ENCODE measurements around the gene MAP4K4.

Gene MAP4K4

DNA sequence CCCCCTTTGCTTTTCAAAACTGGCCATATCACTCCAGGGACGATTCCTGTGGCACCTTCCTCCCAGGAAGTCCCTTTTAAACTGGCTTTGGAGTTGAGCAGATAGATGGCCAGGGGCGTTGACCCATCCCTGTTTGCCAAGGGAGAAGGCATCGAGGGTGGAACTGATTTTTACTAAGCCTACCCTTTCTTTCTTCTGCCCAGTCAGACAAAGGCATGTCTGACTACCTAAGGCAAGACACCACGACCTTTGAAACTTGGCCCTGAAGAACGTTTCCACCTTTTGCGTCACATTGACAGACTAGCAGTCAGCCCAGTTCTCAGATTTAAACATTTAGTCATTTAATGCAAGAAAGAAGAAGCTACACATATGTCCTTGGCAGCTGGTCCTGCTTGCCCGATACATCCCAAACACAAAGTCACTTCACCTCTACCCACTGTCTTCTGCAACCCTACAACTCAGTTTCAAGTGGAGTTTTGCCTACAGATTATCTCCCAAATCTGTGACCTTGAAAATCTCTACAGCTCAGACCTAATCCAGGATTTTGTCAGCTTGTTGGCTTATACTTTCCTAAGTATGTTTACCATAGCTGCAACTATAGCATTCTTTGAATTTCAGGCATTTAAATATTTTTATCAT is 192.1 kb downstream of the MAP4K4 start:
- Histone ChIP-seq H3K4me1 (ENCODE audit: control insufficient read depth, insufficient read depth, low read length) (no peaks in the 10 kb centered on the region), H3K36me3 (ENCODE audit: control insufficient read depth, insufficient read depth, low read length) (no peaks in the 10 kb centered on the region), H3K4me3 (ENCODE audit: low read length) (no peak overlapping the region), H3K9ac (ENCODE audit: low read length) (no peak overlapping the region), H3K27me3 (ENCODE audit: control insufficient read depth, insufficient read depth, low read length) (no peaks in the 10 kb centered on the region), H3K9me3 (ENCODE audit: control insufficient read depth, low read length) (no peaks in the 10 kb centered on the region)

DNA sequence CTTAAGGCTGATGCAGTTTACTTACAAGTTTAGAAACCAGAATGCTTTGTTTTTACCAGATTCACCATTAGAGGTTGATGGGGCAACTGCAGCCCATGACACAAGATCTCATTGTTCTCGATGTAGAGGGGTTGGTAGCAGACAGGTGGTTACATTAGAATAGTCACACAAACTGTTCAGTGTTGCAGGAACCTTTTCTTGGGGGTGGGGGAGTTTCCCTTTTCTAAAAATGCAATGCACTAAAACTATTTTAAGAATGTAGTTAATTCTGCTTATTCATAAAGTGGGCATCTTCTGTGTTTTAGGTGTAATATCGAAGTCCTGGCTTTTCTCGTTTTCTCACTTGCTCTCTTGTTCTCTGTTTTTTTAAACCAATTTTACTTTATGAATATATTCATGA is 194.9 kb downstream of the MAP4K4 start:
- Histone ChIP-seq H3K9ac (ENCODE audit: low read length) (no peak overlapping the region), H3K27me3 (ENCODE audit: control insufficient read depth, insufficient read depth, low read length) (no peaks in the 10 kb centered on the region), H3K9me3 (ENCODE audit: control insufficient read depth, low read length) (no peaks in the 10 kb centered on the region), H3K36me3 (ENCODE audit: control insufficient read depth, insufficient read depth, low read length) (peaks cover 4% of the 10 kb centered on the region), H3K4me1 (ENCODE audit: control insufficient read depth, insufficient read depth, low read length) (no peaks in the 10 kb centered on the region), H3K4me3 (ENCODE audit: low read length) (no peak overlapping the region)

DNA sequence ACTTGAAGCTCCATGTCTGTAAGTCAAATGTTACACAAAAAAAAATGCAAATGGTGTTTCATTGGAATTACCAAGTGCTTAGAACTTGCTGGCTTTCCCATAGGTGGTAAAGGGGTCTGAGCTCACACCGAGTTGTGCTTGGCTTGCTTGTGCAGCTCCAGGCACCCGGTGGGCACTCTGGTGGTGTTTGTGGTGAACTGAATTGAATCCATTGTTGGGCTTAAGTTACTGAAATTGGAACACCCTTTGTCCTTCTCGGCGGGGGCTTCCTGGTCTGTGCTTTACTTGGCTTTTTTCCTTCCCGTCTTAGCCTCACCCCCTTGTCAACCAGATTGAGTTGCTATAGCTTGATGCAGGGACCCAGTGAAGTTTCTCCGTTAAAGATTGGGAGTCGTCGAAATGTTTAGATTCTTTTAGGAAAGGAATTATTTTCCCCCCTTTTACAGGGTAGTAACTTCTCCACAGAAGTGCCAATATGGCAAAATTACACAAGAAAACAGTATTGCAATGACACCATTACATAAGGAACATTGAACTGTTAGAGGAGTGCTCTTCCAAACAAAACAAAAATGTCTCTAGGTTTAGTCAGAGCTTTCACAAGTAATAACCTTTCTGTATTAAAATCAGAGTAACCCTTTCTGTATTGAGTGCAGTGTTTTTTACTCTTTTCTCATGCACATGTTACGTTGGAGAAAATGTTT is 196.3 kb downstream of the MAP4K4 start:
- H3K27me3 ChIP-seq (ENCODE audit: control insufficient read depth, insufficient read depth, low read length), result no peaks in the 10 kb centered on the region
- H3K4me3 ChIP-seq (ENCODE audit: low read length), result no peak overlapping the region
- no peaks in the 10 kb centered on the region for H3K9me3 ChIP-seq (ENCODE audit: control insufficient read depth, low read length)
- H3K9ac ChIP-seq (ENCODE audit: low read length), result no peak overlapping the region
- peaks cover 4% of the 10 kb centered on the region for H3K36me3 ChIP-seq (ENCODE audit: control insufficient read depth, insufficient read depth, low read length)
- H3K4me1 ChIP-seq (ENCODE audit: control insufficient read depth, insufficient read depth, low read length), result no peaks in the 10 kb centered on the region

DNA sequence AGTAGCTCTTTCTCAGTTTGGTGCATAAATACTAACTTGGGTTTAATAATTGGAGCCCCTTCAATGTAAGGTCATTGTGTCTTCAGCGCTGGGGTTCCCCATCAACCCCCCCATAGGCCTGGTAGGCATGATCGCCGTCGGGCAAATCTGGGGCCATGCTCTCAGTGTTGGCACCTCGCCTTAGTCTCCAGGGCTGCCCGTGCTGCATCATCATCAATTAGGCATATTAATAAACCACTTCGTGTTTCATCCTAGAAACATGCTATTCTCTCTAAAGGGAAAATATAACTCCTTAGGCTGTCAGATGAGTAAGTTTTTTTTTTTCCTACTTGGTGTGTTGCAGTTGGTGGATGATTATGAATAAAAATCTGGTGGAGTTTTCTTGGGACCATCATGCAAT is 197.5 kb downstream of the MAP4K4 start:
- Histone ChIP-seq H3K4me1 (ENCODE audit: control insufficient read depth, insufficient read depth, low read length) (no peaks in the 10 kb centered on the region), H3K36me3 (ENCODE audit: control insufficient read depth, insufficient read depth, low read length) (peaks cover 4% of the 10 kb centered on the region), H3K9me3 (ENCODE audit: control insufficient read depth, low read length) (no peaks in the 10 kb centered on the region), H3K27me3 (ENCODE audit: control insufficient read depth, insufficient read depth, low read length) (no peaks in the 10 kb centered on the region), H3K9ac (ENCODE audit: low read length) (no peak overlapping the region), H3K4me3 (ENCODE audit: low read length) (no peak overlapping the region)

DNA sequence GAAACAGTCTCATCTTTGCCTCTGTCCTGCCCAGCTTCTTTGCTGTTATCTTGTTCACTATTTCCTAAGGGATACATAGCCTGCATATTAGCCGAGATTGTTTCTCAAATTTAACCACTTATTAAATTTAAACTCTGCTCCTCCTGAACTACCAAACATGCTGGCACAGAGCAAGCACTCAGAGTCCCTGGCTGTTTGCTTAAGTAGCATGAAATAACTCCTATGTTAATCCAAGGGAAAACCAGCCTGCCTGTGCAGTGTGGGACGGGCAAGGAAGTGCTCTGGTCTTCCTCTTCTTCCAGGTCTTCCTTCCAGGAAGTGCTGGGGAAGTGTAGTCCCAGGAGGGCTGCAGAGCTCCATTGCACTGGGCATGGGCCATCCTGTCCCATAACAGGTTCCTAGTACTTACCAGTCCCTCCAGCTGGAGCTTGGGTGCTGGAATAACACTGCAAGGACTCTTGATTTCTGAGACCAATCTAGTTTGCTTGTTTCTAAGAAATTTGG is 198.4 kb downstream of the MAP4K4 start:
- H3K27me3 ChIP-seq (ENCODE audit: control insufficient read depth, insufficient read depth, low read length), result no peaks in the 10 kb centered on the region
- H3K4me3 ChIP-seq (ENCODE audit: low read length), result no peak overlapping the region
- H3K9me3 ChIP-seq (ENCODE audit: control insufficient read depth, low read length), result no peaks in the 10 kb centered on the region
- no peak overlapping the region for H3K9ac ChIP-seq (ENCODE audit: low read length)
- H3K36me3 ChIP-seq (ENCODE audit: control insufficient read depth, insufficient read depth, low read length), result peaks cover 4% of the 10 kb centered on the region
- H3K4me1 ChIP-seq (ENCODE audit: control insufficient read depth, insufficient read depth, low read length), result no peaks in the 10 kb centered on the region

DNA sequence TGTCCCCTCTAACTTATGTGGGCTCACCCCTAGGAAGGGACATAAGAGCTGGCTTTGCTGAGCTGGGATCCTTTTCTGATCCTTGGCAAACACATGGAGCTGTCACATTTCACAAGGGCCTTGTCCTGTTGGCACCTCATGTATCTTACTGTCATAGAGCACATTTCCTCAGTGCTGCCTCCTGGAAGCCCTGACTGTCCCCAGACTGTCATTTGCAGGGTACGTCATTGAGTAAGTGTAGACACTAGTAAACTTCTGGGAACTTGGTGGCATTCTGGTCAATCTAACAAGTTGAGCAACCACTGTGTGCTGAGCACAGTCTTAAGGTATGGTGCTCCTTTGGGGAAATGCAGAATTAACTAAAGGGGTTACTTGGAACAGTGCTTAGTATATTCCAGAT is 199.8 kb downstream of the MAP4K4 start:
- Histone ChIP-seq H3K9ac (ENCODE audit: low read length) (no peak overlapping the region), H3K4me3 (ENCODE audit: low read length) (no peak overlapping the region), H3K4me1 (ENCODE audit: control insufficient read depth, insufficient read depth, low read length) (no peaks in the 10 kb centered on the region), H3K9me3 (ENCODE audit: control insufficient read depth, low read length) (no peaks in the 10 kb centered on the region), H3K27me3 (ENCODE audit: control insufficient read depth, insufficient read depth, low read length) (no peaks in the 10 kb centered on the region), H3K36me3 (ENCODE audit: control insufficient read depth, insufficient read depth, low read length) (peaks cover 4% of the 10 kb centered on the region)

DNA sequence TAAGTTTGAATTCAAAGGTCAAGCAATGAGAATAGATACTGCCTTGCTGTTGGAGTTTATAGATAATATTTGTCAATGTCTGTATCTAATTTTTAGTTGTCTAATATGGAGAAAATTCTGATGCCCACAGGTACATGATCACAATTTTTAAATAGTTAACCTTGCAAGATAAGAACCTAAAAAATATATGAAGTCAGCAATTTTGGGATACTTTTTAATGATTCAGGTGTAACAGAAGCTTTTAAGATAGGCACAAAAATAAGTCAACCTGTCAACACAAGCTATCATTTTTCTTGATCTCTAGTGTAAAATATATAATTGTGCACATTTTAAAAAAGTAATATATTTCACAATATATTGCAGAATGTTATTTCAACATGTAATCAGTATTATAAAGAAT is 201.8 kb downstream of the MAP4K4 start:
- Histone ChIP-seq H3K36me3 (ENCODE audit: control insufficient read depth, insufficient read depth, low read length) (peaks cover 4% of the 10 kb centered on the region), H3K9ac (ENCODE audit: low read length) (no peak overlapping the region), H3K9me3 (ENCODE audit: control insufficient read depth, low read length) (no peaks in the 10 kb centered on the region), H3K4me1 (ENCODE audit: control insufficient read depth, insufficient read depth, low read length) (no peaks in the 10 kb centered on the region), H3K27me3 (ENCODE audit: control insufficient read depth, insufficient read depth, low read length) (no peaks in the 10 kb centered on the region), H3K4me3 (ENCODE audit: low read length) (no peak overlapping the region)

DNA sequence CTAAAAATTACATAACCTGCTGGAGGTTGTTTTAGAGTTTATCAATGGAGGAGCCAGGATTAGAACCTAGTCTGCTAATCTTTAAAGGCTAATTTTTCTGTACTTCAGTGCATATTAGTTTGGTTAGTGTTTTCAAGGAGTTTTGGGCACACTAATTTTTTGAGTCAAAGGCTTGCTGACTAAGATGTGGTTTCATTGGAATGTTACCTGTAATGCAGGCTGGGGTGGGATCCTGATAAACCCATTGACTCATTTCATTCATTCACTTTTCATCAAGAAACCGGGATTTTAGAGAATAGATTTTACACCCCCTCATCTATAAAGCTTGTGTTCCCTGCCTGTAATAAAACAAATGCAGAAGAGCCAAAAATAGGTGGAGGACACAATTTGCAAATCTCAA is 202.4 kb downstream of the MAP4K4 start:
- no peaks in the 10 kb centered on the region for H3K4me1 ChIP-seq (ENCODE audit: control insufficient read depth, insufficient read depth, low read length)
- H3K9ac ChIP-seq (ENCODE audit: low read length), result no peak overlapping the region
- no peaks in the 10 kb centered on the region for H3K9me3 ChIP-seq (ENCODE audit: control insufficient read depth, low read length)
- H3K27me3 ChIP-seq (ENCODE audit: control insufficient read depth, insufficient read depth, low read length), result no peaks in the 10 kb centered on the region
- H3K36me3 ChIP-seq (ENCODE audit: control insufficient read depth, insufficient read depth, low read length), result peaks cover 4% of the 10 kb centered on the region
- no peak overlapping the region for H3K4me3 ChIP-seq (ENCODE audit: low read length)

DNA sequence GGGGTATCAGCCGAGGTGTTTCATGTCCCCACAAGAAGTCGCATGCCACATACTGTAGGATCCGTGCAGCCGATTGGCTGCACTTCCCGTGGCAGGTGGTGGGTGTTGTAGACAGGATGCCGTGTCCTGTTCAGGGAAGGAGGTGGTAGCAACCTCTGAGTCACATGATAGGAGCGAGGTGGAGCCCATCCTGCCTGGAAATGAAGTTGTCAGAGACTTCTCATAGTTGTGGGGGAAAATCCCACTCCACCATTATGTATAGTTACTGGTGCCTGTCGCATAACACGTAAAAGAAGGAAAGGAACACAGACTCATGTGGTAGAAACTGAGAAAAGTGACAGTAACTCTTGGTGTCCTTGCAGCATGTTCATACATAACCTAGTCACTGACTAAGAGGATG is 202.9 kb downstream of the MAP4K4 start:
- peaks cover 4% of the 10 kb centered on the region for H3K36me3 ChIP-seq (ENCODE audit: control insufficient read depth, insufficient read depth, low read length)
- H3K27me3 ChIP-seq (ENCODE audit: control insufficient read depth, insufficient read depth, low read length), result no peaks in the 10 kb centered on the region
- no peak overlapping the region for H3K9ac ChIP-seq (ENCODE audit: low read length)
- H3K9me3 ChIP-seq (ENCODE audit: control insufficient read depth, low read length), result no peaks in the 10 kb centered on the region
- H3K4me3 ChIP-seq (ENCODE audit: low read length), result no peak overlapping the region
- no peaks in the 10 kb centered on the region for H3K4me1 ChIP-seq (ENCODE audit: control insufficient read depth, insufficient read depth, low read length)

DNA sequence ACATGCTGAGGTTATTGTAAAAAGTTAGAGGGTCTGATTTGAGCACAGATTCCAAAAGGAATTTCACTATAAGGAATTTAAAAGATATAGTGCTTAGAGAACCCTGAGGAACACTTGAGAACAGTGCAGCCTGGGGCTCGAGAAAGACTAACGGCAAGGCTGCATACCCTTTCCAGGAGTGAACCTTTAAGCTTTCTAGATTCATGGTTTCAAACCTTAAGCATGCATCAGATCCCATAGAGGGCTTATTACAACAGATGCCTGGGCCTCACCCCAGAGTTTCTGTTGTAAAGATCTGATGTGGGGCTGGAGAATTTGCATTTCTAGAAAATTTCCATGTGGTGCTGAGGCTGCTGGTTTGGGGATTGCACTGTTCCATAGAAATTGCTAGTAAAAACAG is 203.7 kb downstream of the MAP4K4 start:
- no peaks in the 10 kb centered on the region for H3K27me3 ChIP-seq (ENCODE audit: control insufficient read depth, insufficient read depth, low read length)
- H3K4me1 ChIP-seq (ENCODE audit: control insufficient read depth, insufficient read depth, low read length), result no peaks in the 10 kb centered on the region
- H3K9me3 ChIP-seq (ENCODE audit: control insufficient read depth, low read length), result peaks cover 7% of the 10 kb centered on the region
- peaks cover 4% of the 10 kb centered on the region for H3K36me3 ChIP-seq (ENCODE audit: control insufficient read depth, insufficient read depth, low read length)
- no peak overlapping the region for H3K9ac ChIP-seq (ENCODE audit: low read length)
- H3K4me3 ChIP-seq (ENCODE audit: low read length), result no peak overlapping the region

DNA sequence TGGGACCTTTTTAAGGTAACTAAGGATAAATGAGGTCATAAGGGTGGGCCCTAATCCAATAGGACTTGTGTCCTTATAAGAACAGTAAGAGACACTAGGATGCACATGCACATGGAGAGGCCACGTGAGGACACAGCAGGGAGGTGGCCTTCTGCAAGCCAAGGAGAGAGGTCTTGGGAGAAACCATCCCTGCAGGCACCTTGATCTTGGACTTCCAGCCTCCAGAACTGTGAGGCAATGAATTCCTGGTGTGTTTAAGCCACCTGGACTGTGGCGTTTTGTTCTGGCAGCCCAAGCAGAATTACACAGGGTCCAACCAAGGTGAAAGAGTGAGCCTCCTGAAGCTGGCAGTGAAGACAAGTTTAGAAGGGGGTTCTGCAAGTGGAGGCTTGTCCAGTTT is 204.7 kb downstream of the MAP4K4 start:
- H3K9me3 ChIP-seq (ENCODE audit: control insufficient read depth, low read length), result peaks cover 9% of the 10 kb centered on the region
- no peak overlapping the region for H3K4me3 ChIP-seq (ENCODE audit: low read length)
- H3K27me3 ChIP-seq (ENCODE audit: control insufficient read depth, insufficient read depth, low read length), result no peaks in the 10 kb centered on the region
- no peaks in the 10 kb centered on the region for H3K36me3 ChIP-seq (ENCODE audit: control insufficient read depth, insufficient read depth, low read length)
- H3K4me1 ChIP-seq (ENCODE audit: control insufficient read depth, insufficient read depth, low read length), result no peaks in the 10 kb centered on the region
- no peak overlapping the region for H3K9ac ChIP-seq (ENCODE audit: low read length)

DNA sequence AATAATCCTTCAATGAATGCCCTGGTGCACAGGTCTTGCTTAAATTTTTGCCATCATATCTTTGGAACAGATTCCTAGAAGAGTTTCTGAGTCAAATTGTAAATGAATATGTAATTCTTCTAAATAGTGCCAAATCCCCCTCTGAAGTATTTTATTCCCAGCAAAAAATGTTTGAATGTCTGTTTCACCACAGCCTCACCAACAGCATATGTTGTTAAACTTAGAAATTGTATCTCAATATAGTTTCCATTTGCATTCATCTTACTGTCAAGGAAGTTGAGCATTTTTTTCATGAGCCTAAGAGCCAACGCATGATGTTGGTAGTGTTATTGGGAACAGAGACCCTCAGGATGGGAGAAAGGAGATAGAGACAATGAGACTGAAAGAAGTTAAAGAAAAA is 207.4 kb downstream of the MAP4K4 start:
- Histone ChIP-seq H3K4me1 (ENCODE audit: control insufficient read depth, insufficient read depth, low read length) (no peaks in the 10 kb centered on the region), H3K27me3 (ENCODE audit: control insufficient read depth, insufficient read depth, low read length) (no peaks in the 10 kb centered on the region), H3K4me3 (ENCODE audit: low read length) (no peak overlapping the region), H3K9me3 (ENCODE audit: control insufficient read depth, low read length) (peaks cover 15% of the 10 kb centered on the region), H3K36me3 (ENCODE audit: control insufficient read depth, insufficient read depth, low read length) (no peaks in the 10 kb centered on the region), H3K9ac (ENCODE audit: low read length) (no peak overlapping the region)
